PC-9 (cell line): Measurements from ENCODE around the gene PRR5.

Experiments used
- EZH2 ChIP-seq: fragments of 200-600 bp; sonication (generic); IDR thresholded peaks from 2 replicates; pipeline ENCODE4 v1.8.0; 2017; ENCODE audit warnings: antibody characterized with exemption, low read depth
- TF ChIP-seq, protein P1 (sequence below): fragments of 200-600 bp; sonication (generic); conservative IDR thresholded peaks from 2 replicates; pipeline ENCODE4 v1.6.1; 2017; ENCODE audit warnings: mixed run types, antibody characterized with exemption, mild to moderate bottlenecking, moderate library complexity

DNA sequence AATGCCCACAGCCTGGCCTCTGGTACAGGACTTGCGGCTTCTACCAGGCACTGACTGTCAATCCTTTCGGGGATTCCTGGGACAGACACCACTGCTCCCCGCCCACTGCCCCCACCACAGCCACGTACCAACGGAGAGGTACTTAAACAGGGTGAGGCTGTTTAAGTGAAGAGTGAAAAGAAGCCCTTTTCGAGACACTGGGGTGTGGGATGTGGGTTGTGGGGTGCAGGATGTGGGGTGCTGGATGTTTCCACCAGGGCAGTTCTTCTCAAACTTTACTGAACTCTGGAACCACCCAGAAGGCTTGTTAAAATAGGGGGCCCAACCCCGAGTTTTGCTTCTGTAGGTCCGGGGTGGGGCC, 34.2 kb upstream of the PRR5 start:
- TF ChIP-seq, protein P1, sequence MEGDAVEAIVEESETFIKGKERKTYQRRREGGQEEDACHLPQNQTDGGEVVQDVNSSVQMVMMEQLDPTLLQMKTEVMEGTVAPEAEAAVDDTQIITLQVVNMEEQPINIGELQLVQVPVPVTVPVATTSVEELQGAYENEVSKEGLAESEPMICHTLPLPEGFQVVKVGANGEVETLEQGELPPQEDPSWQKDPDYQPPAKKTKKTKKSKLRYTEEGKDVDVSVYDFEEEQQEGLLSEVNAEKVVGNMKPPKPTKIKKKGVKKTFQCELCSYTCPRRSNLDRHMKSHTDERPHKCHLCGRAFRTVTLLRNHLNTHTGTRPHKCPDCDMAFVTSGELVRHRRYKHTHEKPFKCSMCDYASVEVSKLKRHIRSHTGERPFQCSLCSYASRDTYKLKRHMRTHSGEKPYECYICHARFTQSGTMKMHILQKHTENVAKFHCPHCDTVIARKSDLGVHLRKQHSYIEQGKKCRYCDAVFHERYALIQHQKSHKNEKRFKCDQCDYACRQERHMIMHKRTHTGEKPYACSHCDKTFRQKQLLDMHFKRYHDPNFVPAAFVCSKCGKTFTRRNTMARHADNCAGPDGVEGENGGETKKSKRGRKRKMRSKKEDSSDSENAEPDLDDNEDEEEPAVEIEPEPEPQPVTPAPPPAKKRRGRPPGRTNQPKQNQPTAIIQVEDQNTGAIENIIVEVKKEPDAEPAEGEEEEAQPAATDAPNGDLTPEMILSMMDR: no peak
- TF ChIP-seq EZH2: no peak
